Measurements from ENCODE around the gene KISS1R. TPM values are rescaled to one million over a fixed set of nuclear protein-coding genes. Genes with fewer than 3 reads are reported as not detected.

The KISS1R gene
- total RNA-seq, 1 experiment from 2014 or later = not detected

DNA sequence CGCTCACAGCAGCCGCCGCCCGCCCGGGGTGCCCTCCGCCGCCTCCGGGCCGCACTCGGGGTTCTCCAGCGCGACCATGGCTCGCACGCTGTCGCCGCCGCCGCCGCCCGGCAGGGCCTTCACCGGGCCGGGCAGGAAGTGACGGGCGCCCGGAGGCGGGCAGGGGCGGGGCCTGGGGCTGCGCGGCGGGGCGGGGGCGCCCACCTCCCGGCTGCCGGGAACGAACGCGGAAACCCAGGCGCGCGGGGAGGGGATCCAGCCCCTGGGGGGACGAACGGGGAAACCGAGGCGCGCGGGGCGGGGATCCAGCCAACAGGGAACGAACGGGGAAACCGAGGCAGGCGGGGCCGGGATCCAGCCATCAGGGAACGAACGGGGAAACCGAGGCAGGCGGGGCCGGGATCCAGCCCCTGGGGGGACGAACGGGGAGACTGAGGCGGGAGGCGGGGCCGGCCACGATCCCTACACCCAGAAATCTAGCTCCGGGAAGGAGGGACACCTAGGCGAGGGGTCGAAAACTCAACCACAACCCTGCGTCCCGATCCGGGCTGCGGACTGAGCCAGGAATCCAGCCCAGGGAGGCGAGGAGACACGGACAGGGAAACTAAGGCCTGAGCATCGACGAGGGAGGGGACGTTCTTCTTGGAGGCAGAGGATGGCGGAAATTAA, 3.9 kb upstream of the KISS1R start, which contains the start of gene R3HDM4:
R3HDM4 (minus strand) TSS at position 140 of the 669 bp plus-strand sequence; CDS start at position 78, 62 bp downstream.
- no peak for DNase-seq (ENCODE audit: low read depth)
- in situ Hi-C loops (cut with HindIII; ENCODE audit: low pct_unique_long_range_greater_than_20kb, low sequenced_read_pairs) = no loop called here

DNA sequence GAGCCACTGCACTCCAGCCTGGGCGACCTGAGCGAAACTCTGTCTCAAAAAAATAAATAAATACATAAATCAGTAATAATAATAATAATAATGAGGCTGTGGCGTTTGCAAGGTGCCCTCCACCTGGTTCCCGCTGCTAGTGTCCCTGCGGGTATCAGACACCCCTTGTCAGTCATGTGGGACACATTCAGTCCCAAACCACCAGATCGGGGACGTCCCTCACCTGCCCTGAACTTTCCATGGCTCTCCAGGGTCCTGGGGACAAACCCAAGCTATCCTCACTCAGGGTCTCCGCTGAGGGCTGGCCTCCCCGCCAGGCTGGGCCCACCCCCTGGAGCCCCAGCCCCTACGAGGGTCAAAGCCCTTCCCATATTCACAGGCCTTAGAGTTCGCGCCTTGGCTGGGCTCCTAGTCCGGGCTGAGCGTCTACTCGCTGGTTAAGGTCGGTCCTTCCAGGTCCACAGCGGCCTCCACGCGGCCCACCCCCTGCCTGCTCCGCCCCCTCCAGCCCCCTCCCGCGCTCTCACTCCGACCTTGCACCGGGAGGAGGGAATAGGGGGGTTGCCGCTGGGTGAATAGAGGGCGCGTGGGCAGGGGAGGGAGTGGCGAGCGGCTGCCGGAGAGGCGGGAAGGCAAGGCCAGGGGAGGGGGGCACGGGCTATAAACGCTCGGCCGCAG, 349 bp upstream of the KISS1R start:
- no peak for DNase-seq (ENCODE audit: low read depth)
- in situ Hi-C loops (cut with HindIII; ENCODE audit: low pct_unique_long_range_greater_than_20kb, low sequenced_read_pairs) = no loop called here

DNA sequence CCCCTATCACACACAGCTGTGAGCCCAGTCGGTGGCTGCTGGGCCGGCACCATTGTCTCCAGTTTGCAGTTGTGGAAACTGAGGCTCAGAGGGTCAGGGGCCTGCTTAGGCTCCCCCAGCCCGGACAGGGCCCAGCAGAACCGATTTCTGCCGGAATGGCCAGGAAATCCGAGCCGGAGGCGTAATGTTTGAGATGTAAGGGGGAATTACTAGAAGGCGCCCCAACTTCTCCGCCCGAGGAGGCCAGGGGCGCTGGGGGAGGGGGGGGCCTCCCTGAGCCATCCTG, 962 bp downstream of the KISS1R start:
- in situ Hi-C loops (cut with HindIII; ENCODE audit: low pct_unique_long_range_greater_than_20kb, low sequenced_read_pairs) = no loop called here

GRCh38 chr19:918481-919198, 1.5 kb downstream of the KISS1R start:
- in situ Hi-C loops (cut with HindIII; ENCODE audit: low pct_unique_long_range_greater_than_20kb, low sequenced_read_pairs) = no loop called here
- no peak for DNase-seq (ENCODE audit: low read depth)

More for the DNA sequence above, 962 bp downstream of the KISS1R start:
- DNase-seq (ENCODE audit: low read depth) = no peak

DNA sequence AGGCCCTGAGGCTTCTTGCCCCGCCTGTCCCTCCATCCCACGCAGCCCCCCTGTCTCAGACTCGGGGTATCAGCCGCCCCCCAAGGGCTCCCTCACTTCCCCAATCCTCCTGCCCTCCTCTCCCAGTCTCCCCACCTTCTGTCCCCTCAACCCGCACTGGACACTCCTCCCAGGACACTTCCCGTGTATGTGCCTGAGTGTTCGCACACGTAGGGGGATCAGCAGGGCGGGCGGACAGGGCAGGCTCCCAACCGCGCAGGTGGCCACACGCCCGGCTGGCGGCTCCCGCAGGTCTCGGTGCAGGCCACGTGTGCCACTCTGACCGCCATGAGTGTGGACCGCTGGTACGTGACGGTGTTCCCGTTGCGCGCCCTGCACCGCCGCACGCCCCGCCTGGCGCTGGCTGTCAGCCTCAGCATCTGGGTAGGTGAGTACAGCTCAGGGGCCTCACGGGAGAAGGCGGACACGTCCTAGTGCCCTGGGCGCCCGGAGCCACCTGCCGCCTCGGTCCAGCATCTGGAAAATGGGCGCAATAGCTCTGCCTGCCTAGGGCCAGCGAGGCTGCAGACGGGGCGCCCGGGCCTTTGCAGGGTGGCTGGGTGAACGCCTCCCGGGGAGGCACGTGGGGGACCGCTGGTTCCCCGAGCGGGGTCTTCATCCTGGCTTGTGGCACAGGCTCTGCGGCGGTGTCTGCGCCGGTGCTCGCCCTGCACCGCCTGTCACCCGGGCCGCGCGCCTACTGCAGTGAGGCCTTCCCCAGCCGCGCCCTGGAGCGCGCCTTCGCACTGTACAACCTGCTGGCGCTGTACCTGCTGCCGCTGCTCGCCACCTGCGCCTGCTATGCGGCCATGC, 2.3 kb downstream of the KISS1R start:
- DNase-seq (ENCODE audit: low read depth) = no peak
- in situ Hi-C loops (cut with HindIII; ENCODE audit: low pct_unique_long_range_greater_than_20kb, low sequenced_read_pairs) = no loop called here

- DNase-seq (ENCODE audit: low read depth) = no peak
- in situ Hi-C loops (cut with HindIII; ENCODE audit: low pct_unique_long_range_greater_than_20kb, low sequenced_read_pairs) = no loop called here
Observed at GRCh38 chr19:920051-920864, 3.1 kb downstream of the KISS1R start.

- in situ Hi-C loops (cut with HindIII; ENCODE audit: low pct_unique_long_range_greater_than_20kb, low sequenced_read_pairs) = no loop called here
- DNase-seq (ENCODE audit: low read depth) = no peak
Observed at GRCh38 chr19:924553-925086, 7.5 kb downstream of the KISS1R start.

- in situ Hi-C loops (cut with HindIII; ENCODE audit: low pct_unique_long_range_greater_than_20kb, low sequenced_read_pairs) = no loop called here
- peak; percentile 66 for DNase-seq (ENCODE audit: low read depth)
Observed at GRCh38 chr19:925087-925525, 8.0 kb downstream of the KISS1R start.

DNA sequence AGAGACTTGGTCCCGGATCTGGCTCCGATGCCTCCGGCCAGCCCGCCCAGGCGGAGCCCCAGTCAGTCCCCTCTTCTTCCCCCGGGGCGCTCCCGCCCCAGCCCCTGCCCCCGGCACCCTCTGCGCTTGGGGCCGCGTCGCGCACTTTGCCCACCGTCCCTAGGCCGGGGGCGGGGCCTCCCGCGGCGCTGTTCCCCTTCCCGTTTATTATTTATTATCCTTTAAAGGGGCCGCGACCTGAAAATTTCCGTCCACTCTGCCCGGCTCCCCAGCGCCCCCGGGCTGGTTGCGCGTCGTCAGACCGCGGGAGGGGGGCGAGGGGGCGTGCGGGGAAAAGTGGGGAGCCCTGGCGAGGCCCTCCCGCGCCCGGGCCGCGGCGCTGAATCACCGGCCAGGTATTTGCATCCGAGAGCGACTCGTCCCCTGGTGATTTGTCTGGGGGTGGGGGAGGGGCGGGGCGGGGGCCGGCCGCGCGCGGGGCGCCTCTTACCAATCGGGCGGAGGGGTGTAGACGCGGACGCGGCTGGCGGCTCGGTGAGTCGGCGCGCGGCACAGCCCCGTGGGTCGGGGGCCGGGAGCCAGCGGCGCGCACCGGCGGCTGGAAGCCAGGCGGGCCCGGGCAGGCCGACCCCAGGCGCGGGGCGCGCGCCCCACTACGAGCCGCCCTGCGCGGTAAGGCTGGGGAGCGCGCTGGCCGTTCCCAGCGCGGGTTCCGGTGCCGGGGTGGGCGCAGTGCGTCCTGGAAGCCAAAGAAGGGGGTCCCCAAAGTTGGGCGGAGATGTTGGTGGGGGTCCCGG, 8.6 kb downstream of the KISS1R start, which contains the start of gene ARID3A:
ARID3A (plus strand) TSS at position 510 of the 797 bp plus-strand sequence. CDS start 3,494 bp downstream, outside the sequence.
- peak; percentile 69 for DNase-seq (ENCODE audit: low read depth)
- in situ Hi-C loops (cut with HindIII; ENCODE audit: low pct_unique_long_range_greater_than_20kb, low sequenced_read_pairs) = no loop called here

DNA sequence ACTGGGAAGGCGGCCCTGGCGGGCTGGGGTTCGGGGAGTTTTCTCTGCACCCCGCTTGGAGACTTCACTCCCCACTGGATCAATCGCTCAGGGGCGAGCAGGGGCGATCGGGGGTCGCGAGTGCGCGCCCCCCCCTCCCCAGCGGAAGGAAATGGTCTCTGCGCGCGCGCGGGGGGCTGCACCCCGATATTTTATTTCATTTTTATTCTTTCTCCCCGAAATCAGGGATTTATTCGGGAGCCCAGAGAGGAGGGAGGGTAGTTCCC, 9.1 kb downstream of the KISS1R start:
- no peak for DNase-seq (ENCODE audit: low read depth)
- in situ Hi-C loops (cut with HindIII; ENCODE audit: low pct_unique_long_range_greater_than_20kb, low sequenced_read_pairs) = no loop called here

DNA sequence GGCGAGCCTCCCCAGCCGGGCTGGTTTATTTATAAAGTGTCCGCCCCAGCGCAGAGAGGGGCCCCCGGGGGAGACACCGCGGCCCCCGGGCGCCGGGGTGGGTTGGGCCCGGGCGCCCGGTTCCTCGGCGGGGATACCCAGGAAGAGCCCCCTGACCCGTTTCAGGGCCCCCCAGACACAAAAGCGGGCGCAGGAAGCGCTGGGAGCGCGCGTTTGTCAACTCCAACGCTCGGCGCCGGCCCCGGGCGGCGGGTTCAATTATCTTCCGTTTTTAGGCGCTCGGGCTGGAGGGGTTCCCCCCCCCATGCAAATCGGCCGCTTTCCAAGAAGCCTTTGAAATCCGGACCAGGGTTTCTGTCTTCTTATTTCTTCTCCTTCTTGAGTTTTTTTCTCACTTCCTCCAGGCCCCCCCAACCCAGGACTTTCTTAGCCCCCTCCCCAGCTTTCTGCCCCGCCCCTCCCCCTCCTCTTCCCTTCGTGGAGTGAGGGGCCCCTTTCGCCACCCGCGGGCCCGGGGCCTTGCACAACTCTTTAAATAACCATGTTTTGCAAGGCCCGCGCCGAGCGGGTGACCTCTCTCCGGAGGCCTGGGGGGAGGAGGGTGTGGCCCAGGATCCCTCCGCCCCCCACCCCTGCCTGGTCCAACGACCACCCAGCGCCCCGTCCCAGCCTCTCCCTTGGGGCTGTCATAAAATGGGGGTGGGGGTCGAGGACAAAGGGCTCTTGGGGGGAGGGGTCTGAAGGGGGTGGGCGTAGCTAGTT, 9.6 kb downstream of the KISS1R start:
- no peak for DNase-seq (ENCODE audit: low read depth)
- in situ Hi-C loops (cut with HindIII; ENCODE audit: low pct_unique_long_range_greater_than_20kb, low sequenced_read_pairs) = no loop called here

DNA sequence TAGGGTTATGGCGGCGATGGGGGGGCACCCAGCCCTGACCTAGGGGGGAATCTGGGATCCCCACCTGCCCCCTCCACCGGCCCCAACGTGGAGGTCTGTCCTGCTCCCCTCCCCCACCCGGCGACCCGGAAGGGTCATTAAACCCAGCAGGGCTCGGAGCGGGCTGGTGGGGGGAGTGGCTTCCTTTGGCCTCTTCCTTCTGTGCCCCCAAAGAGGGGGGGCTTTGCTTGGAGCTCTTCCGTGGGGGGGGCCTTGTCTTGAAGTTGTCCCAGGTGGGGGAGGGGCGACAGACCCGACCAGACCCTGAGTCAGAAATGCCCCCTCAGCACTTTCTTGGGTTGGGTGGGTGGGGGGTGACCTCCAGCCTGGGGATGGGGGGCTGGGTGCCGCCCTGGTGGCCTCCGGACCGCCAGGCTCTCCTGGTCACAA, 10.2 kb downstream of the KISS1R start:
- DNase-seq (ENCODE audit: low read depth) = no peak
- in situ Hi-C loops (cut with HindIII; ENCODE audit: low pct_unique_long_range_greater_than_20kb, low sequenced_read_pairs) = no loop called here

DNA sequence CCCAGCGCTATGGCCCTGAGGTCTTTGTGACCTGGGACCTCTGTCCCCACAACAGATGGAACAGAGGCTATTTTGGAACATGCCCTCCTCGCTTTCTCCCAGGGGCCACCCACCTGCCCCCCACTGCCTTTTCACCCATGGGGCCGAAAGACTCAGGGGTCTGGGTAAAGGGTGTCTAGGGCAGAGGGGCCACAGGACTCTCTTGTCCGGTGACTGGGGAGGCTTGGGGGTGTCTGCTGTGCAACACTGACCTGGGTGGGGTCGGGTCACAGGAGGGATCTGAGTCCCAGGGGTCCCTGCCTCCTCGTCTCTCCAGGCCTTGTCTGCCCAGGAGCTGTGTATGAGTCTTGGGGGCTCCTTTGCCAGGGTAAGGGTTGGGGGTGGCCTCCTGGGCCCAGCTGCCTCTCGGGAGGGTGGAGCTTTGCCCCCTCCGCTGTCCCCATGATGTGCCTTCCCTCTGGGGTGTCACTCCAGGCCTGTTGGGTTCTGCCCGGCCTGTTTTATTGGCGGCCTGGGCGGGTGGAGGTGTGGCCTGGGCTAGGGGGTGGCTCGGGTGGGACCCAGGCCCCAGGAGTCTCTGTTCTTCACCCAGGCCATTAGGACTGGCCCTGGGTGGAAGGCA, 10.8 kb downstream of the KISS1R start:
- in situ Hi-C loops (cut with HindIII; ENCODE audit: low pct_unique_long_range_greater_than_20kb, low sequenced_read_pairs) = no loop called here
- DNase-seq (ENCODE audit: low read depth) = no peak

GRCh38 chr19:928471-929202, 11.5 kb downstream of the KISS1R start:
- no peak for DNase-seq (ENCODE audit: low read depth)
- in situ Hi-C loops (cut with HindIII; ENCODE audit: low pct_unique_long_range_greater_than_20kb, low sequenced_read_pairs) = no loop called here

DNA sequence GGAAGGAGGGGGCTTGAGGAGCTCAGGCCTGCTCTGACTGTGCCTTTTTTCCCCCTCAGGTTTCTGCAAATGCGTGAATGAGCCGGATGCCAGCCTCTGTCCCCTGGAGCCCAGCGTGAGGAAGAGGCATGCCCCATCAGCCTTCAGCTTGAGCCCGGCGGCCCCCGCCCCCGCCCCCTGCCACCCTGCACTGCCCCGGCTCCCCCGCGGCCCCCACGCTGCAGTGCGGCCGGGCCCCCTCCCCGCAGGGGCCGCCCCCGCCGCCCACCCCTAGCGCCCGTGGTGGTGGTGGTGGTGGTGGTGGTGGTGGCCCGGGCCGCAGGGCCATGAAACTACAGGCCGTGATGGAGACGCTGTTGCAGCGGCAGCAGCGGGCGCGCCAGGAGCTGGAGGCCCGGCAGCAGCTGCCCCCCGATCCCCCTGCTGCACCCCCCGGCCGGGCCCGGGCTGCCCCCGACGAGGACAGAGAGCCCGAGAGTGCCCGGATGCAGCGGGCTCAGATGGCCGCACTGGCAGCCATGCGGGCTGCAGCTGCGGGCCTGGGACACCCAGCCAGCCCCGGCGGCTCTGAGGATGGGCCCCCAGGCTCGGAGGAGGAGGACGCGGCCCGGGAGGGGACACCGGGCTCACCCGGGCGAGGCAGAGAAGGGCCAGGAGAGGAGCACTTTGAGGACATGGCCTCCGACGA, 12.2 kb downstream of the KISS1R start:
- in situ Hi-C loops (cut with HindIII; ENCODE audit: low pct_unique_long_range_greater_than_20kb, low sequenced_read_pairs) = no loop called here
- no peak for DNase-seq (ENCODE audit: low read depth)

Measured in Caki2 (cell line).